Measurements from ENCODE around the gene FRG2.
"Not testable (repeated sequence)": the region's sequence is repeated elsewhere in the genome, so short reads cannot be mapped to it uniquely, and the experiment has no call there.

The FRG2 gene

DNA sequence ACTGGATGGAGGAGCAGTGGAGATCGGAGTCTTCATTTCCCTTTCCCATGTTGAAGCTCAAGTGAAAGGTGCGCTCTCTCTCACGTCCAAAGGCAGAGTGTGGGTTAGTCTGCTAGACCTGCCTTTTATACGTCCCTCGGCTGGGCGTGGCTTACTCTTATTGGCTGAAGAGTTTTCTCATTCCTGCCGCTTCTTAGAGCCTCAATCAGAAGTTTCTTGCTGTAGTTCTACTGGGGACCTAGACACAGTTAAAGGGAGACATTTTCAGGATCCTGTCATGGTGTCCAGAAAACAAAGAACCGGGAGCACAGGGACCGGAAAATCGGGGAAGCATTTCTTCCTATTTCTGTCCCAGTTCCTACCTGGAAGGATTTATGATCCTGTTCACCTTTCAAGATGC lies at the start of gene FRG2:
TSS of gene FRG2 (minus strand) at position 101 of the 400 bp plus-strand sequence. CDS start at position 49, 52 bp downstream.
- not testable (repeated sequence) for DNase-seq

DNA sequence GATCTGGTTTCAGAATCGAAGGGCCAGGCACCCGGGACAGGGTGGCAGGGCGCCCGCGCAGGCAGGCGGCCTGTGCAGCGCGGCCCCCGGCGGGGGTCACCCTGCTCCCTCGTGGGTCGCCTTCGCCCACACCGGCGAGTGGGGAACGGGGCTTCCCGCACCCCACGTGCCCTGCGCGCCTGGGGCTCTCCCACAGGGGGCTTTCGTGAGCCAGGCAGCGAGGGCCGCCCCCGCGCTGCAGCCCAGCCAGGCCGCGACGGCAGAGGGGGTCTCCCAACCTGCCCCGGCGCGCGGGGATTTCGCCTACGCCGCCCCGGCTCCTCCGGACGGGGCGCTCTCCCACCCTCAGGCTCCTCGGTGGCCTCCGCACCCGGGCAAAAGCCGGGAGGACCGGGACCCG lies 41.3 kb upstream of the FRG2 start:
- DNase-seq: not testable (repeated sequence)

DNA sequence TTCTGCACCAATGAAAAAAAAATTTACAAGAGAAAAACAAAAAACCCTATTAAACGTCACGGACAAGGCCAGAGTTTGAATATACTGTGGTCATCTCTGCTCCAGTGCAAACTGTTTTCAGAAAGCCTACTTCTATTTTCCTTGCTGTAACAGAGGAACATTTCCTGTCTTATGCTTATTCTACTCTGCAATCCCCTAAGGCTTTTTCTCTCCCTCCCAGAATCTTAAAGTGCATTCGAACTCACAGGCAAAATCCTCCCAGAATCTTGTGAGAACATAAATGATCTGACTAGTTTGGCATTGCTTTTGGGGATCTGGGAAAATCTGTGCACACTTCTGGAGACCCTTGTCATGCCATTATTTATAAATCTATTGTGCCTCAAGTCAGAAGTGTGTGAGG lies 37.7 kb upstream of the FRG2 start:
- not testable (repeated sequence) for DNase-seq

DNA sequence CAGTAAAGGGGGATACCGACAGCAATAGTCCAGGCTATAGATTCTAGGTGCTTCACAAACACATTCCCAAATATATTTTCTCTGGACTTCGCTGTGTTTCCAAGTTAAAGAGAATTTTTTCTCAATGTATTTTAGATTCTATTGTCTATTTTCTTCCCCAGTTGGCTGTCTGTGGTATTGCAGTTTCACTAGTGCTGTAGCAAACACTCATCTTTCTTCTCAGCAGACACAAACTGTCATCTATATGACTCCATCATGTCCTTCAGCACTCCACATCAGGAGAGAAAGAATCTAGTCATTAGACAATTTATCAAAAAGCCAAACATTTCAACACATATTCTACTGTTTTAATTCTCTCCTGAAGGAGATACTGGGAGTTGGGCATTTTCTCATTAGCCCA lies 37.3 kb upstream of the FRG2 start, which contains the start of gene DBET:
TSS of gene DBET (plus strand) at position 161 of the 400 bp plus-strand sequence.
- DNase-seq: not testable (repeated sequence)

GRCh38 chr4:190058997-190059396 lies 31.9 kb upstream of the FRG2 start:
- not testable (repeated sequence) for DNase-seq

DNA sequence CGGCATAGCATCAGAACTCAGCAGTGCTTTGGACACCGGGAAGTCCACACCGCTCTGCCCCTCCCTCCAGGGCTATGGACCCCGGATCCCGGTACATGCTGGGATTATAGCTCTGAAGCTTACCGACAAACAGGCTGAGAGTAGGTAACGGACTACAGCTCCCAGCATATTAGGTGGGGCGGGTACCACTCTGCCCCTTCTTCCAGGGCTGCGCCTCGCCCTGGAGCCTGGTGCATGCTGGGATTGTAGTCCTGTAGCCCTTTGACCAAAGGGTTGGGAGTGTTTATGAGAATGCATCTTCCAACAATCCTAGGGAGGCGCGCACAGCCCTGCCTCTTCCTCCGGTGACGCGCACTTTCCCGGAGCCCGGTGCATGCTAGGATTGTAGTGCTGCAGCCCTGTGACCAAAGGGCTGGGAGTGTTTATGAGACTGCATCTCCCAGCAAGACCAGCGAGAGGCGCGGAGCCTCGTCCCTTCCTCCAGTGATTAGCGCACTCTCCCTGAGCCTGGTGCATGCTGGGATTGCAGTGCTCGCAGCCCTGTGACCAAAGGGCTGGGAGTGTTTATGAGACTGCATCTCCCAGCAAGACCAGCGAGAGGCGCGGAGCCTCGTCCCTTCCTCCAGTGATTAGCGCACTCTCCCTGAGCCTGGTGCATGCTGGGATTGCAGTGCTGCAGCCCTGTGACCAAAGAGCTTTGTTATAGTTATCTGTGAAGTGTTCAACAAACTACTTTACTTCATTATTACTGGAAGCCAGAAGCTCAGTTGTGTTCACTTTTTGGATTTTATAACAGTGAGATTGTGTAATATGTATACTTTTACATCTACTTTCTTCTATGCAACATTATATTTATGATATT lies 22.6 kb upstream of the FRG2 start:
- DNase-seq: not testable (repeated sequence)

- DNase-seq: not testable (repeated sequence)
Observed at GRCh38 chr4:190047627-190048026, 20.6 kb upstream of the FRG2 start.

- not testable (repeated sequence) for DNase-seq
Observed at GRCh38 chr4:190040873-190041272, 13.8 kb upstream of the FRG2 start.

GRCh38 chr4:190037704-190038388 lies 10.8 kb upstream of the FRG2 start:
- DNase-seq: not testable (repeated sequence)

DNA sequence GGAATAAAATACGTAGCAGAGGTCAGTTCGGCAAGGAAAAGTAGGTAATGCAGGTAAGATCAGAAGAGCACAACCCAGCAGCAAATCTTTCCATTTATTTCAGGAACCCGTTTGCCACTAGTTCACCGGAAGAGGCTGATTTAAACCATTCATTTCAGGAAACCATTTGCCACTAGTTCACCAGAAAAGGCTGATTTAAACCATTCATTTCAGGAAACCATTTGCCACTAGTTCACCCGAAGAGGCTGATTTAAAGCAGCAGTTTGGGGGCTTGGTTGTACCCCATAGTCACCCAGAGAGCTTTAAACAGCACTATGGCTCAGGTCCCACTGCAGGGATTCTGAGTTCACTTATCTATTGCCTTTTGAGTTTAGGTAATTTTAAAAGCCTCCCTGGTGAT lies 4.2 kb upstream of the FRG2 start:
- DNase-seq: not testable (repeated sequence)

GRCh38 chr4:190022614-190023281 lies 4.3 kb downstream of the FRG2 start:
- DNase-seq: not testable (repeated sequence)

GRCh38 chr4:190021973-190022372 lies 5.1 kb downstream of the FRG2 start:
- DNase-seq: not testable (repeated sequence)

DNA sequence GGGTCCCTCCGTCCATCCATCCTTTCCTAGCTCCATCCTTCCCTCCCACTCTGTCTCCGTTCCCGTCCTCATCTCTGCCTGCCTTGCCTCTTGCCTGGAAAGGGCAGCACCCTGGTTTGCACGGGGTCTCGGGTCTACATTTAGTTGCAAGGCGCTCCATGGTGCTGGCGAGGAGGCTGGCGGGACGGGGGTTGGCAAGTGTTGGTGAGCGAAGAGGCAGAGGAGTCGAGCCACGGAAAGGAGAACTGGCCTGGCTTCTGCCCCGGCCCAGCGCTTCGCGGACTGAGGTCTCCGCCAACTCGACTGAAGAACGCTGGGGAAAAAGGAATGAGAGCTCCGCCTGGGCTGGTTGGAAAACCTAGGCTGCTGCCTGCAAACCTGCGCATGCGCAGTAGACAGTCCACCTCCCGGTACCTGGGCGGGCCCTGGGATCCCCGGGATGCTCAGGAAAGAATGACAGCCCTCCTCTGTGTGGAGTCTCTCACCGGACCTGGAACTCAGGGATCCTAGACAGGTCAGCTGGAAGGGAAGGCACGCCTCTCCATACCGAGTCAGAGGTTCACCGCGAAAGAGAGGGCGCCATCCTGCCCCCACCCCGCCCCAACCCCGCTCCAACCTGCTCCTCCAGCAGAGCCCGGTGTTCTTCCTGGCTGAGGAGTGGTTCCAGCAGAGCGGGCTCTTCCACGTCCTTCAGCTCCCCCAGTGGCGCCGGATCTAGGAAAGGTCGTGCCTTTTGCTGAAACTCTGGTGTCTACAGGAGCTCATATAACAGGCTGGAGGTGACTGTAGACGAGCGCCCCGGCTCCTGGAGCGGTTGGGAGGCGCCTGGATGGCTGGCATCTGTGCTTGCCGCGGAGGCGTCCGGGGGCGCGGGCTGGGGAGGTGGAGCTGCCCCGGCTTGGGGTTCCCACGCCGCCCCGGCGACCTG lies 6.0 kb downstream of the FRG2 start:
- no peak for DNase-seq

DNA sequence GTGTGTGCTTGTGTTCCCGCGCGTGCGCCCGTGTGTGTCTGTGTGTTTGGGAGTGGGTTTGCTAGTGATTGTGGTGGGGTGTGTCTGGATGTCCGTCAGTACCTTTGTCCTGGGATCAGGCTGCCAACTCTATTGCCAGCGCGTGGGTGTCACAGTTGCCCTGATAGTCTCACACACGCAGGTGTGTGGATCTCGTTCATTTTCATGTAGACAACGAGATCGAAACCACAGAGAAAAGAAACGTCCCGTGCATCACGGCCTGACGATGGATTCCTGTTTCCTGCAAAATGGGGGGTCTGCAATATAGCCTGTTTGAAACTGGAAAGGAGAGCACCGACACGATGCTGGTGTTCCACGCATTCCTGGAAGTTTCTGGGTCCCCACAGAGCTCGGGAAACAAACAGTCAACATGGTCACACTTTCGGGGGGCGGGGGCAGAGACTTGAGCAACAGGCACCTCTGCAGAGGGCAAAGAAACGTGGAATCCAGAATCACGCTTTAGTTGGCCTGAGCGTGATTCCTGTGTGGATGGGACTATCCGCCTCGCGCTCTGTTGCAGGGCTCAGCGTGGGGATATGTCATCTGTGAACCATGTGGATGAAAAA lies 7.1 kb downstream of the FRG2 start:
- DNase-seq: not testable (repeated sequence)

GRCh38 chr4:190019023-190019858 lies 7.8 kb downstream of the FRG2 start:
- DNase-seq: no peak

- no peak for DNase-seq
Observed at GRCh38 chr4:190018201-190018920, 8.7 kb downstream of the FRG2 start.

GRCh38 chr4:190017357-190018200 lies 9.5 kb downstream of the FRG2 start:
- DNase-seq: no peak

GRCh38 chr4:190016369-190017289 lies 10.4 kb downstream of the FRG2 start:
- no peak for DNase-seq
